Measurements from ENCODE around the gene MMEL1. TPM values are rescaled to one million over a fixed set of nuclear protein-coding genes. Genes with fewer than 3 reads are reported as not detected.

Gene MMEL1
- total and polyA plus RNA-seq, 2 experiments from 2014 or later: 0.93 to 1.8 TPM

DNA sequence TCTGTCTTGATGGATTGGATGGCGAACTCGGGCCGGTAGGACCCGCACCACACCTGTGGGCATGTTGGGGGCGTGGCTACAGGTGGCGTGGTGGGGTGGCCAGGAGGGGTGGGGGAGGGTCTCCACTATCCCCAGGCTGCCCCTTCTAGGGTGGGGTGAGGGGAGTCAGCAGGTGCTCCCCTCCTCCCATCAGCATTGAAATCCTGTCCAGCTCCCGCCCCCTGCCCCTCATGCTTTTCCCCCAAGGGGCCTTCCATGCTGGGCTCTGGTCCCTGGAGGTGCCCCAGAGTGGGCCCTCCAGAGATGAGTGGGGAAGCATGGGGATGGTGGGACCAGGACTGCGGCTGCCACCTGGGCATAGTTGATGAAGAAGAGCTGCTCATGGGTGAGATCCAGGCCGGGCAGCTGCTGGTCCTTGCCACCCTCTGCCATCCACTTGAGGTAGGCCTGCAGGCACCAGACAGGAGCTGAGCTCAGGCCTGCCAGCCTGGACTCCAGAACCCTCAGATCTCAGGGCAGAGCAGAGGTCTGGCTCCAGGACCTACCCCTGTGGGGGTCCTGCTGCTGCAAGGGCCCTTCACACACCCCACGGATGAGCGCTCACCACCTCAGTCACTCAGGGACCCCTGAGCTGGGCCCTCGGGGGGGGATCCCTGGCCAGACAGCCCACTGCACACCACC is 41.1 kb downstream of the MMEL1 start:
- DNase-seq (ENCODE audit: low spot score): no peak
- H3K4me3 ChIP-seq: no peak overlapping the region
- H3K27ac ChIP-seq: no peak overlapping the region
- 100% methylated on average over 4 of the region's 12 CpGs for WGBS (ENCODE audit: low lambda C conversion rate, missing lambda C conversion rate)
- no peaks in the 10 kb centered on the region for H3K9me2 ChIP-seq (replicated peaks; ENCODE audit: insufficient read depth)
- H3K36me3 ChIP-seq (replicated peaks; ENCODE audit: insufficient read depth, low read depth): no peaks in the 10 kb centered on the region
- TF ChIP-seq CTCF (IDR thresholded peaks at IDR 0.05; ENCODE audit: poor library complexity) (no peak), EZH2 (IDR thresholded peaks at IDR 0.05; ENCODE audit: borderline replicate concordance) (no peak), EZH2phosphoT487 (IDR thresholded peaks at IDR 0.05; ENCODE audit: low read depth, severe bottlenecking, unreplicated experiment) (no peak)
- no peaks in the 10 kb centered on the region for H3K9me3 ChIP-seq (ENCODE audit: low read depth)
- no peaks in the 10 kb centered on the region for H3K27me3 ChIP-seq
- H2AFZ ChIP-seq: no peak overlapping the region
- no peak overlapping the region for H3K4me2 ChIP-seq
- no peaks in the 10 kb centered on the region for H3K4me1 ChIP-seq (ENCODE audit: insufficient read depth)
- H4K20me1 ChIP-seq (ENCODE audit: insufficient read depth, poor library complexity, severe bottlenecking): no peaks in the 10 kb centered on the region
- peaks cover 10% of the 10 kb centered on the region for H3K79me2 ChIP-seq

- TF ChIP-seq EZH2 (IDR thresholded peaks at IDR 0.05; ENCODE audit: borderline replicate concordance) (no peak), CTCF (IDR thresholded peaks at IDR 0.05; ENCODE audit: poor library complexity) (no peak), EZH2phosphoT487 (IDR thresholded peaks at IDR 0.05; ENCODE audit: low read depth, severe bottlenecking, unreplicated experiment) (no peak)
- H3K4me1 ChIP-seq (ENCODE audit: insufficient read depth): no peaks in the 10 kb centered on the region
- H3K4me2 ChIP-seq: no peak overlapping the region
- H3K9me3 ChIP-seq (ENCODE audit: low read depth): no peaks in the 10 kb centered on the region
- WGBS (ENCODE audit: low lambda C conversion rate, missing lambda C conversion rate): 91% methylated on average over 5 of the region's 5 CpGs
- no peak overlapping the region for H3K4me3 ChIP-seq
- H2AFZ ChIP-seq: no peak overlapping the region
- H3K36me3 ChIP-seq (replicated peaks; ENCODE audit: insufficient read depth, low read depth): no peaks in the 10 kb centered on the region
- H3K9me2 ChIP-seq (replicated peaks; ENCODE audit: insufficient read depth): no peaks in the 10 kb centered on the region
- no peaks in the 10 kb centered on the region for H3K27me3 ChIP-seq
- no peak overlapping the region for H3K27ac ChIP-seq
- peaks cover 10% of the 10 kb centered on the region for H3K79me2 ChIP-seq
- DNase-seq (ENCODE audit: low spot score): no peak
- H4K20me1 ChIP-seq (ENCODE audit: insufficient read depth, poor library complexity, severe bottlenecking): no peaks in the 10 kb centered on the region
Observed at GRCh38 chr1:2591233-2591580, 41.6 kb downstream of the MMEL1 start.

DNA sequence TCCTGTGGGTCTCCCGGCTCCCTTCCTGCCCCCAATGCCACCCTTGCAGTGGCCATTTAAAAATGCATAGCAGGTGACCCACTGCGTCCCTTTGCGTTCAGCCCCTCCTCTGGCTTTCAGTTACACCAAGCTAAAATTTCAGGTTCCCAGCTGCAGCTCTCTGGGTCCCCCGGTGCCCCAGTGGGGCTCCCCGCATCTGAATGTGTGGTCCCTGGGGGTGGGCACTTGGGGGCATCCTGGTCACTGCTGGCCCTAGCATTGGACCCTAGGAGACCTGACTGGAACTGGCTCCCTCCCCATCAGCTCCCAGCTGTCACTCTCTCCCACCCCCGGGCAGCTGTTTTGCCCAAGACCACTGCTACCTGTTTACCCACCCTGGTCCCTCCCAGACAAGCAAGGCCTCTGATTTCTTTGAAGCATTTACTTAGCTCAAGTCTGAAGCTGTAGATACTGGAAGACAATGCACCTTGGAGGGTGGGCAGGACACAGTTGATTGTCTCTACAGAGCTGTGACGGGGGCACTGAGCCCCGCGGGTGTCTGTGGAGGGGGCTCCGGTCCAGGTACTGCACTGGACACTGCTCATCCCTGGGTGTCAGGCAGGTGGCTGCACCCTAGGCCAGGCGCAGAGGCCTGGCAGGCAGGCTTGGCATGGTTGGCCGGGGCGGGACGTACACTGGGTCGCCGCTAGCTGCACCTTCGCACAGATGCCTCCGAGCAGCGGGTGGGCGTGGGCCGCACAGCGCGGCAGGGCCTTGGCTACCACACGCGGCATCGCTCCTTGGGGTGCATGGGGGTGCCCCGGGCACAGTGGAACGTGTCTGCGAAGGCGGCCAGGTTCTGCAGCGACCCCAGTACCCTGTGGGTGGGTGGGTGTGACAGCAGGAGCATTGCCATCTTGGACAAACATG is 42.3 kb downstream of the MMEL1 start:
- Histone ChIP-seq H3K27ac (no peak overlapping the region), H3K4me3 (no peak overlapping the region), H3K27me3 (no peaks in the 10 kb centered on the region), H3K4me2 (no peak overlapping the region), H2AFZ (no peak overlapping the region), H3K36me3 (replicated peaks; ENCODE audit: insufficient read depth, low read depth) (no peaks in the 10 kb centered on the region), H3K9me3 (ENCODE audit: low read depth) (no peaks in the 10 kb centered on the region), H3K79me2 (peaks cover 10% of the 10 kb centered on the region), H3K4me1 (ENCODE audit: insufficient read depth) (no peaks in the 10 kb centered on the region), H4K20me1 (ENCODE audit: insufficient read depth, poor library complexity, severe bottlenecking) (no peaks in the 10 kb centered on the region), H3K9me2 (replicated peaks; ENCODE audit: insufficient read depth) (no peaks in the 10 kb centered on the region)
- DNase-seq (ENCODE audit: low spot score): no peak
- over 99% methylated on average over 31 of the region's 31 CpGs for WGBS (ENCODE audit: low lambda C conversion rate, missing lambda C conversion rate)
- no peak for TF ChIP-seq EZH2phosphoT487 (IDR thresholded peaks at IDR 0.05; ENCODE audit: low read depth, severe bottlenecking, unreplicated experiment)
- no peak for TF ChIP-seq CTCF (IDR thresholded peaks at IDR 0.05; ENCODE audit: poor library complexity)
- no peak for TF ChIP-seq EZH2 (IDR thresholded peaks at IDR 0.05; ENCODE audit: borderline replicate concordance)

All from hepatocyte (in vitro differentiated cells).